Measurements from ENCODE around the gene ACACB. TPM values are rescaled to one million over a fixed set of nuclear protein-coding genes. Genes with fewer than 3 reads are reported as not detected.

ACACB gene
- total and polyA plus RNA-seq, 2 experiments from 2014 or later = 6.2 to 15.4 TPM

DNA sequence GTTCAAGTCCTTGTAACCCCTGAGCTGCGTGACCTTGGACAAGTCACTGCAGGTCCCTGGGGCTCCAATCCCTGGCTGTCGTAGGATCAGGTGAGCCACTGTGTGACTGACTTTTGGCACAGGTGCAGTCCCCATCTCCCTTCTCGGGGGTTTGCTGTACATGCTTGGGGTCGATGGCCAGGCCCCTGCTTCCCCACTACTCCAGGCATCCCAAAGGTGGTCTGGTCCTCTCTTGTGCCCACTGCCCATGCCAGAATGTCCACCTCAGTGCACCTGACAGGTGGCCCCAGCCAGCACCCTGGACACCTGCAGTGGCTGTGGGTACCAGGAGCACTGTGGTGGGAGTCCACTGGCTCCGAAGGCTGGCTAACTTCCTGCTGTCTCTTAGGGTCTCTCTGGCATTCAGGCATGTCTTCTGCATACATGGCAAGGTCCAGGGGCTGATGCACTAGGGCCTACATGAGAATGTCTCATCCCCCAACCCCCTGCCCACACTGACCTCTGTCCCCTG lies 178.0 kb downstream of the ACACB start:
- no peaks in the 10 kb centered on the region for H3K9me2 ChIP-seq (ENCODE audit: insufficient read depth)
- H3K36me3 Mint-ChIP-seq (ENCODE audit: low read depth) = no peaks in the 10 kb centered on the region
- no peaks in the 10 kb centered on the region for H3F3A ChIP-seq (replicated peaks; ENCODE audit: low read depth)
- no peak overlapping the region for H3K4me3 ChIP-seq
- DNase-seq (ENCODE audit: low spot score) (no peak), ATAC-seq (no peak)
- H3K36me3 ChIP-seq (ENCODE audit: insufficient read depth) = no peaks in the 10 kb centered on the region
- H3K4me1 ChIP-seq (ENCODE audit: insufficient read depth) = no peaks in the 10 kb centered on the region; the same call in 1 of the 2 replicates
- no peaks in the 10 kb centered on the region for H3K9me3 Mint-ChIP-seq
- no peak overlapping the region for H3K4me3 Mint-ChIP-seq
- H3K4me2 ChIP-seq = no peak overlapping the region
- no peaks in the 10 kb centered on the region for H3K27me3 ChIP-seq (ENCODE audit: insufficient read depth)
- no peaks in the 10 kb centered on the region for H3K79me2 ChIP-seq (replicated peaks; ENCODE audit: insufficient read depth)
- TF ChIP-seq ZNF331 (CRISPR knock-in tag; IDR thresholded peaks at IDR 0.05; ENCODE audit: low read depth) = no peak
- TF ChIP-seq ZNF462 (CRISPR knock-in tag; IDR thresholded peaks at IDR 0.05) = no peak
- no peak for TF ChIP-seq EZH2 (IDR thresholded peaks at IDR 0.05; ENCODE audit: low read depth, unreplicated experiment)
- TF ChIP-seq JUNB (IDR thresholded peaks at IDR 0.05; ENCODE audit: unreplicated experiment) = no peak
- TF ChIP-seq, protein P1, sequence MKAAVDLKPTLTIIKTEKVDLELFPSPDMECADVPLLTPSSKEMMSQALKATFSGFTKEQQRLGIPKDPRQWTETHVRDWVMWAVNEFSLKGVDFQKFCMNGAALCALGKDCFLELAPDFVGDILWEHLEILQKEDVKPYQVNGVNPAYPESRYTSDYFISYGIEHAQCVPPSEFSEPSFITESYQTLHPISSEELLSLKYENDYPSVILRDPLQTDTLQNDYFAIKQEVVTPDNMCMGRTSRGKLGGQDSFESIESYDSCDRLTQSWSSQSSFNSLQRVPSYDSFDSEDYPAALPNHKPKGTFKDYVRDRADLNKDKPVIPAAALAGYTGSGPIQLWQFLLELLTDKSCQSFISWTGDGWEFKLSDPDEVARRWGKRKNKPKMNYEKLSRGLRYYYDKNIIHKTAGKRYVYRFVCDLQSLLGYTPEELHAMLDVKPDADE (IDR thresholded peaks at IDR 0.05) = no peak
- TF ChIP-seq REST (IDR thresholded peaks at IDR 0.05; ENCODE audit: unreplicated experiment) = no peak
- peaks cover 10% of the 10 kb centered on the region for H3K27me3 Mint-ChIP-seq (ENCODE audit: insufficient read depth, low read depth, poor library complexity)
- H3K4me1 Mint-ChIP-seq = peaks cover 7% of the 10 kb centered on the region
- H3K27ac Mint-ChIP-seq = no peak overlapping the region
- H4K20me1 ChIP-seq (replicated peaks; ENCODE audit: insufficient read depth) = no peaks in the 10 kb centered on the region
- H2AFZ ChIP-seq = no peak overlapping the region
- H3K27ac ChIP-seq (ENCODE audit: low read depth) = no peak overlapping the region

Measured in GM23338 (cell line).